GM12878 (cell line): ENCODE measurements around the gene TSR1. TPM values are rescaled to one million over a fixed set of nuclear protein-coding genes. Genes with fewer than 3 reads are reported as not detected.

ENCODE experiments used
- ATAC-seq: fragments of 200-7000 bp; cut with Tn5 transposase; 3 replicates; pipeline ENCODE4 v1.9.1; 2020; ENCODE audit warnings: mild to moderate bottlenecking, moderate library complexity
- BruUV-seq: library from RNA; stranded (reverse); fragments of 400-500 nt; replicated peaks from 2 replicates; lab custom pipeline; 2021; lab: Mats Ljungman, UMichigan
- CTCF ChIA-PET: fragments of 300-600 bp; sonication (Branson Sonifier 250); formaldehyde crosslinking; extraction: SDS; loops from one replicate; lab custom pipeline; 2021; ENCODE audit warnings: inconsistent platforms; lab: Yijun Ruan, JAX
- POLR2A ChIA-PET: fragments of 350-600 bp; formaldehyde crosslinking; extraction: SDS; loops from one replicate; lab custom pipeline; 2021; ENCODE audit warnings: inconsistent platforms; lab: Charles Lee
- RAD21 ChIA-PET: fragments of 300-600 bp; sonication (Branson Sonifier 250); formaldehyde crosslinking; loops from one replicate; lab custom pipeline; 2023; ENCODE audit warnings: antibody characterized with exemption; ENCODE audit not compliant: unreplicated experiment; lab: Charles Lee
- SMC1A ChIA-PET: fragments of 300-600 bp; sonication (Branson Sonifier 250); formaldehyde crosslinking; loops from one replicate; lab custom pipeline; 2023; ENCODE audit not compliant: unreplicated experiment, uncharacterized antibody; lab: Charles Lee
- DNase-seq: peaks from one replicate; pipeline ENCODE4 v3.0.0-alpha.2; 2011; ENCODE audit warnings: low read depth, low spot score
- FAIRE-seq: peaks from 3 replicates; lab custom pipeline; 2011; peaks lifted over from hg19 to GRCh38; lab: Jason Lieb, UNC
- H2AFZ ChIP-seq: 2 replicates; pipeline ENCODE4 v1.6.0; 2011; ENCODE audit warnings: low read depth, low read length, control low read depth; ENCODE audit not compliant: control insufficient read depth
- H3K27ac ChIP-seq: 2 replicates; pipeline ENCODE4 v1.5.1; 2011; ENCODE audit warnings: control low read depth; ENCODE audit not compliant: control insufficient read depth, insufficient read depth
- H3K27me3 ChIP-seq, 2 experiments: replicated peaks in 1 of 2; 2 replicates each; pipeline versions ENCODE4 v1.6.0 to v1.6.1; 2011; ENCODE audit warnings: low read length in 1 of 2; ENCODE audit not compliant: control insufficient read depth in 2 of 2, insufficient read depth in 2 of 2
- H3K36me3 ChIP-seq, 2 experiments: 2 replicates each; pipeline ENCODE4 v1.5.1; 2011; ENCODE audit warnings: low read length in 1 of 2; ENCODE audit not compliant: control insufficient read depth in 2 of 2, insufficient read depth in 2 of 2
- H3K4me1 ChIP-seq: 2 replicates; pipeline ENCODE4 v1.6.1; 2011; ENCODE audit warnings: mild to moderate bottlenecking, low read length, moderate library complexity, mixed read lengths; ENCODE audit not compliant: control insufficient read depth, insufficient read depth
- H3K4me2 ChIP-seq: 2 replicates; pipeline ENCODE4 v1.6.0; 2011; ENCODE audit warnings: control low read depth; ENCODE audit not compliant: control insufficient read depth, insufficient read depth
- H3K4me3 ChIP-seq: fragments of 200-600 bp; sonication (generic); 2 replicates; pipeline ENCODE4 v1.5.1; 2016
- H3K79me2 ChIP-seq: 2 replicates; pipeline ENCODE4 v1.6.0; 2011; ENCODE audit warnings: low read length; ENCODE audit not compliant: control insufficient read depth, insufficient read depth
- H3K9ac ChIP-seq: 2 replicates; pipeline ENCODE4 v1.8.0; 2011; ENCODE audit warnings: low read length, control low read depth, mixed read lengths; ENCODE audit not compliant: control insufficient read depth, insufficient read depth
- H3K9me3 ChIP-seq: replicated peaks from 3 replicates; pipeline ENCODE4 v1.5.1; 2011; ENCODE audit warnings: mild to moderate bottlenecking, low read length; ENCODE audit not compliant: control insufficient read depth, insufficient read depth
- H4K20me1 ChIP-seq: 2 replicates; pipeline ENCODE4 v1.6.0; 2011; ENCODE audit not compliant: control insufficient read depth, insufficient read depth
- ATF2 ChIP-seq: IDR thresholded peaks from 2 replicates; pipeline ENCODE4 v1.6.1; 2012; ENCODE audit warnings: low read length, inconsistent platforms
- CBX3 ChIP-seq: fragments of 200-600 bp; sonication (generic); IDR thresholded peaks from 2 replicates; pipeline ENCODE4 v1.6.1; 2016; ENCODE audit warnings: low read depth, borderline replicate concordance
- CHD2 ChIP-seq: IDR thresholded peaks from 2 replicates; pipeline ENCODE4 v1.6.1; 2011; ENCODE audit warnings: low read depth, low read length, improper control_type of control experiment, borderline replicate concordance
- EP300 ChIP-seq, 2 experiments: fragments of 150-350 bp in 1 of 2; IDR thresholded peaks; 2 replicates each; pipeline ENCODE4 v1.6.1; 2011 to 2012; ENCODE audit warnings: low read depth in 2 of 2, low read length in 2 of 2, borderline replicate concordance in 1 of 2, improper control_type of control experiment in 1 of 2, inconsistent platforms in 1 of 2; ENCODE audit not compliant: control insufficient read depth in 1 of 2
- EZH2 ChIP-seq: IDR thresholded peaks from 2 replicates; pipeline ENCODE4 v1.6.1; 2012; ENCODE audit warnings: low read depth, mild to moderate bottlenecking, control low read depth, inconsistent platforms, low read length, borderline replicate concordance; ENCODE audit not compliant: control insufficient read depth
- HDGF ChIP-seq: fragments of 450-650 bp; IDR thresholded peaks from 2 replicates; pipeline ENCODE4 v1.6.1; 2016; ENCODE audit warnings: antibody characterized with exemption
- JUNB ChIP-seq: IDR thresholded peaks from 2 replicates; pipeline ENCODE4 v1.6.1; 2016; ENCODE audit warnings: antibody characterized with exemption, mild to moderate bottlenecking
- JUND ChIP-seq: IDR thresholded peaks from 2 replicates; pipeline ENCODE4 v1.6.1; 2012; ENCODE audit warnings: low read depth, mild to moderate bottlenecking, low read length, improper control_type of control experiment, moderate library complexity
- KAT2A ChIP-seq: conservative IDR thresholded peaks from 2 replicates; pipeline ENCODE4 v1.6.1; 2011; ENCODE audit warnings: low read depth, low read length; ENCODE audit not compliant: control insufficient read depth
- NFYB ChIP-seq: IDR thresholded peaks from 2 replicates; pipeline ENCODE4 v1.6.1; 2011; ENCODE audit warnings: low read depth, mild to moderate bottlenecking, low read length, improper control_type of control experiment, moderate library complexity; ENCODE audit not compliant: insufficient read depth
- NR2C1 ChIP-seq: fragments of 450-650 bp; IDR thresholded peaks from 2 replicates; pipeline ENCODE4 v1.6.1; 2017; ENCODE audit warnings: antibody characterized with exemption, mild to moderate bottlenecking, moderate library complexity
- PKNOX1 ChIP-seq: fragments of 450-650 bp; IDR thresholded peaks from 2 replicates; pipeline ENCODE4 v1.6.1; 2016; ENCODE audit warnings: mild to moderate bottlenecking
- PML ChIP-seq: IDR thresholded peaks from 2 replicates; pipeline ENCODE4 v1.6.1; 2012; ENCODE audit warnings: low read length, inconsistent platforms
- POU2F2 ChIP-seq: IDR thresholded peaks from 3 replicates; pipeline ENCODE4 v1.6.1; 2011; ENCODE audit warnings: low read depth, mild to moderate bottlenecking, low read length, borderline replicate concordance
- RELA ChIP-seq: fragments of 450-650 bp; IDR thresholded peaks from 2 replicates; pipeline ENCODE4 v1.8.0; 2014; ENCODE audit warnings: borderline replicate concordance; ENCODE audit not compliant: partially characterized antibody
- SIN3A ChIP-seq: IDR thresholded peaks from 2 replicates; pipeline ENCODE4 v1.6.1; 2012; ENCODE audit warnings: low read depth, low read length, improper control_type of control experiment
- SIX5 ChIP-seq: IDR thresholded peaks from 2 replicates; pipeline ENCODE4 v1.6.1; 2011; ENCODE audit warnings: mild to moderate bottlenecking, low read depth, low read length, moderate library complexity; ENCODE audit not compliant: severe bottlenecking
- TARDBP ChIP-seq: IDR thresholded peaks from 2 replicates; pipeline ENCODE4 v1.6.1; 2016; ENCODE audit warnings: borderline replicate concordance
- WGBS: methylation state at CpG from one replicate; pipeline ENCODE4 v1.1.6; 2016; ENCODE audit warnings: low lambda C conversion rate; ENCODE audit not compliant: insufficient replicate concordance, insufficient coverage; ENCODE audit errors: missing lambda C conversion rate; 5-methylcytosine and 5-hydroxymethylcytosine counted together
- in situ Hi-C: fragments of 300-500 bp; cut with MboI; formaldehyde crosslinking; loops from 9 replicates; pipeline ENCODE4 v1.14.3; 2018; ENCODE audit warnings: mixed read lengths
- intact Hi-C: fragments of 100-400 bp; cut with micrococcal nuclease; formaldehyde crosslinking; loops from one replicate; pipeline ENCODE4 v1.14.2; 2022; ENCODE audit not compliant: unreplicated experiment
- polyA plus RNA-seq, 11 experiments: library from polyadenylated mRNA; depleted of rRNA in 4 of 11; unstranded in 6 of 11; stranded (reverse) in 5 of 11; fragments of >200 nt; fragmentation: Nextera tagmentation in 4 of 11; fragmentation: Illumina TruSeq in 1 of 11; extraction: Ambion mirVana in 4 of 11; extraction: Trizol in 1 of 11; gene quantifications; 1 replicate in 1 of 11; 2 replicates in 10 of 11; pipeline versions ENCODE4 v1.2.1 to v1.2.3, GENCODE V29; 2011 to 2016; ENCODE audit warnings: inconsistent platforms in 2 of 11, missing spikeins in 2 of 11, low read depth in 1 of 11
- total RNA-seq, 4 experiments: library from RNA; depleted of rRNA in 3 of 4; stranded (reverse); fragments of >200 nt in 3 of 4; fragmentation: Illumina TruSeq in 1 of 4; extraction: Trizol in 1 of 4; gene quantifications; 2 replicates each; pipeline versions ENCODE4 v1.2.1 to v1.2.3, GENCODE V29; 2013 to 2021

TSR1 gene
- total and polyA plus RNA-seq, 10 of the 15 experiments (the other 5 are each of a cell fraction or from before 2014, with no cell fraction given) = 14.7 to 100 (median 46.9) TPM

GRCh38 chr17:2303204-2304188 lies 32.8 kb downstream of the TSR1 start, which contains the start of the genes SMG6 and SRR:
Gene SMG6 (minus strand): TSS chr17:2303785. CDS start chr17:2303720, 65 bp downstream.
Gene SRR (plus strand): TSS chr17:2303950. CDS start chr17:2315561, 11,611 bp downstream.
- in situ Hi-C loops = no loop called here
- SMC1A ChIA-PET = interaction anchor here (0.9 to 2.0 kb wide), 4 partner anchors 17 to 59 kb away, joined by 3 to 4 read pairs (median 4); no protein-coding TSS in a partner anchor
- 1% methylated on average over 89 of the region's 108 CpGs for WGBS
- DNase-seq (peak; percentile 45), FAIRE-seq (no peak), ATAC-seq (peak; percentile 95)
- Histone ChIP-seq H3K4me3 (peak within 1 kb of the TSS; percentile 96), H3K4me2 (peak within 1 kb of the TSS; percentile 85), H3K27ac (peak within 1 kb of the TSS; percentile 89), H3K36me3 (peaks cover 1 to 9% of the 10 kb centered on the region in 2 experiments), H3K9ac (peak within 1 kb of the TSS; percentile 96), H3K79me2 (peaks cover 38% of the 10 kb centered on the region), H3K9me3 (no peaks in the 10 kb centered on the region; the same call in 2 of the 3 replicates), H3K4me1 (no peaks in the 10 kb centered on the region), H4K20me1 (no peaks in the 10 kb centered on the region), H2AFZ (peak within 1 kb of the TSS; percentile 88), H3K27me3 (no peaks in the 10 kb centered on the region)
- RAD21 ChIA-PET = interaction anchor here (1.2 to 2.2 kb wide), 8 partner anchors 21 to 587 kb away, joined by 3 to 11 read pairs (median 3); partner anchors contain the start of genes SGSM2 and TSR1
- POLR2A ChIA-PET = interaction anchor here (0.7 to 2.6 kb wide), 7 partner anchors 32 to 80 kb away, joined by 3 to 12 read pairs (median 3); partner anchors contain the start of genes SGSM2 and TSR1
- intact Hi-C loops = no loop called here
- CTCF ChIA-PET = interaction anchor here (0.6 to 1.3 kb wide), 6 partner anchors 22 to 634 kb away, joined by 3 to 7 read pairs (median 4); partner anchors contain the start of gene TSR1
- BruUV-seq = no TSS peak
- TF ChIP-seq KAT2A = no peak
- no peak for TF ChIP-seq NFYB
- peak; percentile 76; the same call in 1 of the 2 replicates for TF ChIP-seq PML
- TF ChIP-seq HDGF = no peak
- TF ChIP-seq JUNB = no peak
- peak; percentile 1; the same call in 1 of the 2 replicates for TF ChIP-seq SIN3A
- TF ChIP-seq ATF2 = no peak
- no peak for TF ChIP-seq CBX3
- no peak for TF ChIP-seq PKNOX1
- no peak for TF ChIP-seq TARDBP
- no peak for TF ChIP-seq SIX5
- no peak for TF ChIP-seq NR2C1
- no peak for TF ChIP-seq JUND
- TF ChIP-seq EP300 (IDR thresholded peaks at IDR 0.05; ENCODE audit: borderline replicate concordance in 1 of 2, control insufficient read depth in 1 of 2, low read depth in 2 of 2, low read length in 2 of 2) = no peak
- no peak for TF ChIP-seq RELA
- TF ChIP-seq CHD2 = no peak
- no peak for TF ChIP-seq POU2F2
- no peak for TF ChIP-seq EZH2
